ENCODE measurements around the gene SLC23A2.

GRCh38 chr20:5031206-5031557, 29.9 kb upstream of the SLC23A2 start:
- TF ChIP-seq CTCF (IDR thresholded peaks at IDR 0.05) = no peak
- TF ChIP-seq FOXJ3 (CRISPR knock-in tag; IDR thresholded peaks at IDR 0.05) = no peak
- TF ChIP-seq ELF1 (IDR thresholded peaks at IDR 0.05) = no peak
- no peak for TF ChIP-seq REST (IDR thresholded peaks at IDR 0.05; ENCODE audit: low read depth, low read length)
- no peak for TF ChIP-seq TCF12 (IDR thresholded peaks at IDR 0.05)
- no peak for TF ChIP-seq NFIC (IDR thresholded peaks at IDR 0.05; ENCODE audit: borderline replicate concordance)
- no peak for TF ChIP-seq EZH2phosphoT487 (IDR thresholded peaks at IDR 0.05; ENCODE audit: borderline replicate concordance, low read depth)
- TF ChIP-seq MEF2A (IDR thresholded peaks at IDR 0.05; ENCODE audit: borderline replicate concordance, low read depth) = no peak
- TF ChIP-seq EP300 (IDR thresholded peaks at IDR 0.05; ENCODE audit: borderline replicate concordance in 1 of 2, low read depth in 1 of 2, low read length in 1 of 2) = no peak
- TF ChIP-seq POLR2AphosphoS5 (IDR thresholded peaks at IDR 0.05; ENCODE audit: low read depth, low read length) = no peak
- TF ChIP-seq JUND (IDR thresholded peaks at IDR 0.05) = no peak
- TF ChIP-seq USF2 (IDR thresholded peaks at IDR 0.05; ENCODE audit: borderline replicate concordance, low read depth, low read length) = no peak
- TF ChIP-seq GABPA (IDR thresholded peaks at IDR 0.05; ENCODE audit: low read depth) = no peak
